Motor neuron (in vitro differentiated cells): ENCODE data around the gene NRG4. TPM values are rescaled to one million over a fixed set of nuclear protein-coding genes. Genes with fewer than 3 reads are reported as not detected.
"Not testable (repeated sequence)": the region's sequence is repeated elsewhere in the genome, so short reads cannot be mapped to it uniquely, and the experiment has no call there.

Experiments
- ATAC-seq, 8 experiments: fragments of 200-7000 bp; cut with Tn5 transposase; replicated peaks in 6 of 8; 2 replicates each; pipeline ENCODE4 v1.8.0; 2021; ENCODE audit warnings: mild to moderate bottlenecking in 8 of 8, moderate library complexity in 8 of 8
- H3K27ac ChIP-seq, 2 donors: fragments of 250-450 bp; sonication (Bioruptor Pico); 2 replicates each; pipeline ENCODE4 v1.9.0; 2021; ENCODE audit warnings: antibody characterized with exemption in 2 of 2, mild to moderate bottlenecking in 2 of 2, moderate library complexity in 1 of 2
- H3K4me1 ChIP-seq, 2 donors: fragments of 250-450 bp; sonication (Bioruptor Pico); replicated peaks in 1 of 2; 2 replicates each; pipeline ENCODE4 v1.6.1; 2021; ENCODE audit warnings: antibody characterized with exemption in 2 of 2, mild to moderate bottlenecking in 2 of 2, moderate library complexity in 1 of 2
- H3K4me3 ChIP-seq, 5 donors: fragments of 250-450 bp; sonication (Bioruptor Pico); 2 replicates each; pipeline ENCODE4 v1.9.0; 2021; ENCODE audit warnings: antibody characterized with exemption in 5 of 5, mild to moderate bottlenecking in 5 of 5, moderate library complexity in 4 of 5
- WGBS, 10 experiments: fragments of 450-650 bp; shearing (Covaris generic); methylation state at CpG; one replicate each; pipeline ENCODE4 v1.0.0; 2022; 5-methylcytosine and 5-hydroxymethylcytosine counted together
- in situ Hi-C, 9 experiments: fragments of 400-800 bp; cut with MboI; loops; one replicate each; pipeline ENCODE4 v1.15.0; 2021; ENCODE audit warnings: low sequenced_read_pairs in 9 of 9, low pct_unique_long_range_greater_than_20kb in 2 of 9; ENCODE audit not compliant: unreplicated experiment in 9 of 9
- total RNA-seq, 8 experiments: library from RNA; unstranded; fragments of 300-600 nt; gene quantifications; 2 replicates each; pipeline versions ENCODE4 v1.2.3 to v1.2.4, GENCODE V29; 2022

The NRG4 gene
- total RNA-seq, 8 experiments from 2014 or later = 0.58 to 2.9 (median 1.1) TPM

GRCh38 chr15:75910355-75910754 lies 101.9 kb downstream of the NRG4 start:
- H3K4me3 ChIP-seq, H3K4me1 ChIP-seq, in situ Hi-C loops, H3K27ac ChIP-seq, ATAC-seq: not testable (repeated sequence)
- WGBS, 10 experiments = 93 to 100% (median 100%) methylated on average over 1 to 3 of the region's 3 CpGs; no CpG with 5 or more reads in 3 of the 10 experiments

DNA sequence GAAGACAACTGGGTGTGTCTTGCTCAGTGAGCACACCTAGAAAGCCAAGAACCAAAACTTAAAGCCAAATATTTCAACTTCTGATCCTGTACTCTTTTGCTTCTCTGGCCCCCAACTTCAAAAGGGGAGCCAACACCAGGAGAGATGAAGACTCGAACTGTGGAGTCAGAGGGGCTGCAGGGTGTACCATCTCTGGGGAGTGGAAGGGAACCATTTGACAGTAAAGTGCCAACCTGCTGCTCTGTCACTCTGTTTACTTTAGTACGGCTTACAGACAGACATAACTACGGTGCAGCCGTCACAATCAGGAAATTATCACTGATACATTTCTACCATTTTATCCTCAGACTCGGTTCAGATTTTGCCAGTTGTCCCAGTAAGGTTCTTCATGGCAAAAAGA lies 107.0 kb downstream of the NRG4 start:
- Histone ChIP-seq H3K27ac (no peak overlapping the region), H3K4me1 (peaks cover 8 to 12% of the 10 kb centered on the region in 2 donors), H3K4me3 (peak overlapping the region in 1 of 5 donors; percentile 63)
- 71 to 100% (median 84%) methylated on average over 1 to 5 of the region's 5 CpGs; no CpG with 5 or more reads in 3 of the 10 experiments for WGBS, 10 experiments
- in situ Hi-C loops = no loop called here
- no peak for ATAC-seq

DNA sequence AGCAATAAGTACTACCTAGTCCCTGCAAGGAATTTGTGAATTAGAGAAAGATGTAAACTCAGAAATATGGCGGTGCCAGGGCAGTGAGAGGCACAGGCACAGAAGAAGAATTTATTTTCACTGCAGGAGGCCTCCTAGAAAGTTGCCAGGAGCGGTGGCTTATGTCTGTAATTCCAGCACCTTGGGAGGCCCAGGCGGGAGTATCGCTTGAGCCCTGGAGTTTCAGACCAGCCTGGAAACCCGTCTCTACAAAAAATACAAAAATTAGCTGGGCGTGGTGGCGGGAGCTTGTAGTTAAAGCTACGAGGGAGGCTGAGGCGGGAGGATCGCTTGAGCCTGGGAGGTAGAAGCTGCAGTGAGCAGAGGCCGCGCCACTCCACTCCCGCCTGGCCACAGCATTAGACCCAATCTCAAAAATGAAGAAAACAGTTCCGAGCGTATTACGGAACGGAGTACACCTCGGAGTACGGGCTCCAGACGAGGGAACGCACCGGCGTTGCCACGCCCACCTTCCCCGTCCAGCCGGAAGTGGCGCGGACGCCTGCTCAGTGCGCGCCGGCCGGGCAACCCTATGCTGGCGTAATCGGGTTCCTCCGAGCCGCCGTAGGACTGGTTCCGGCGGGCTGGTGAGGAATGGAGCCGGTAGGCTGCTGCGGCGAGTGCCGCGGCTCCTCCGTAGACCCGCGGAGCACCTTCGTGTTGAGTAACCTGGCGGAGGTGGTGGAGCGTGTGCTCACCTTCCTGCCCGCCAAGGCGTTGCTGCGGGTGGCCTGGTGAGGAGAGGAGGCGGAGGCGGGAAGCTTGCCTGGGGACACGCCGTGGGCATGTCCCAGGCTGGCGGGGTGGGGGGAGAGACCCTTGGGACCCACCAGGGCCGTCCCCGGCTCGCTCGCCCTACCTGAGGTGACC lies 108.6 kb downstream of the NRG4 start, which contains the start of gene FBXO22:
Gene FBXO22 (plus strand): TSS at position 548 of the 909 bp plus-strand sequence. CDS start 86 bp downstream, at position 634.
- in situ Hi-C loops = no loop called here
- H3K4me1 ChIP-seq = peaks cover 8 to 12% of the 10 kb centered on the region in 2 donors
- H3K4me3 ChIP-seq = peak within 1 kb of the TSS; percentile 61 to 88 (median 64)
- 0 to 100% (median 15%) methylated on average over 1 to 10 of the region's 63 CpGs; no CpG with 5 or more reads in 3 of the 10 experiments for WGBS, 10 experiments
- peak; percentile 96 to 98 (median 98) for ATAC-seq
- peak within 1 kb of the TSS; percentile 80 to 85 for H3K27ac ChIP-seq

- ATAC-seq = peak in 1 of 8 experiments; percentile 2
- peaks cover 8 to 12% of the 10 kb centered on the region in 2 donors for H3K4me1 ChIP-seq
- H3K27ac ChIP-seq = no peak overlapping the region
- in situ Hi-C loops = no loop called here
- 26 to 76% (median 60%) methylated on average over 1 to 8 of the region's 8 CpGs; no CpG with 5 or more reads in 2 of the 10 experiments for WGBS, 10 experiments
- H3K4me3 ChIP-seq = no peak overlapping the region
Measured at GRCh38 chr15:75902129-75902557, 110.1 kb downstream of the NRG4 start.

DNA sequence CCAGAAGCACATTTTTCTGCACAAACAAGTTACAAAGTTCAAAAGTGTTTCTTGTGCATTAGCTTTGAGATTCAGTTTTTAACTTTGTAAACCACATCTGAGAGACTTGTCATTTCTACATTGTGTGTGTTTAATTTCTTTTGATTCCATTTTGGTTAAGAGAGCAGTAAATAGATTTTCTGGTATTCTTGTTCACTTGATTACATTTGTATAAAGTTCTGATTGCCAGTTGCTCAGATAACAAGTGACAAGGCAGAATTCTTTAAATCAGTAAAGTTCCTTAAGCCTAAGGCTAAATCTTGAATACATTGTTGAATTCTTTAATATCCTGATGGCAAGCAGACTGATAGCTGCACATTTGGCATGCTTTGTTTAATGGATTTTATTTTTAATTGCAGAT lies 111.6 kb downstream of the NRG4 start:
- Histone ChIP-seq H3K4me3 (no peak overlapping the region), H3K4me1 (peaks cover 8 to 12% of the 10 kb centered on the region in 2 donors), H3K27ac (no peak overlapping the region)
- in situ Hi-C loops = no loop called here
- ATAC-seq = no peak

- Histone ChIP-seq H3K27ac (no peak overlapping the region), H3K4me3 (no peak overlapping the region), H3K4me1 (no peaks in the 10 kb centered on the region)
- no peak for ATAC-seq
- in situ Hi-C loops = no loop called here
- WGBS, 10 experiments = 63 to 100% (median 95%) methylated on average over 1 to 2 of the region's 2 CpGs; no CpG with 5 or more reads in 1 of the 10 experiments
Measured at GRCh38 chr15:75895731-75896130, 116.5 kb downstream of the NRG4 start.

GRCh38 chr15:75891895-75892294 lies 120.3 kb downstream of the NRG4 start:
- Histone ChIP-seq H3K4me1 (no peaks in the 10 kb centered on the region), H3K27ac (no peak overlapping the region), H3K4me3 (no peak overlapping the region)
- ATAC-seq = peak in 3 of 8 experiments; percentile 56 to 94 (median 88)
- in situ Hi-C loops = no loop called here

Other genes starting within 250 kb of the NRG4 start
- gene UBE2Q2, start 169.0 kb downstream of the NRG4 start, total RNA-seq = 10 to 100 TPM; 16.5 to 44.1 (median 31.9) TPM
- 10 to 100 TPM; 28.6 to 54.4 (median 33.8) TPM for gene FBXO22, start 108.5 kb downstream of the NRG4 start, total RNA-seq
- gene TMEM266, start 47.6 kb upstream of the NRG4 start, total RNA-seq = 1 to 10 TPM in 7 of 8 experiments, under 1 TPM in 1; 0.88 to 3.9 (median 2.1) TPM